ENCODE data around the gene MAEA.

Gene MAEA

DNA sequence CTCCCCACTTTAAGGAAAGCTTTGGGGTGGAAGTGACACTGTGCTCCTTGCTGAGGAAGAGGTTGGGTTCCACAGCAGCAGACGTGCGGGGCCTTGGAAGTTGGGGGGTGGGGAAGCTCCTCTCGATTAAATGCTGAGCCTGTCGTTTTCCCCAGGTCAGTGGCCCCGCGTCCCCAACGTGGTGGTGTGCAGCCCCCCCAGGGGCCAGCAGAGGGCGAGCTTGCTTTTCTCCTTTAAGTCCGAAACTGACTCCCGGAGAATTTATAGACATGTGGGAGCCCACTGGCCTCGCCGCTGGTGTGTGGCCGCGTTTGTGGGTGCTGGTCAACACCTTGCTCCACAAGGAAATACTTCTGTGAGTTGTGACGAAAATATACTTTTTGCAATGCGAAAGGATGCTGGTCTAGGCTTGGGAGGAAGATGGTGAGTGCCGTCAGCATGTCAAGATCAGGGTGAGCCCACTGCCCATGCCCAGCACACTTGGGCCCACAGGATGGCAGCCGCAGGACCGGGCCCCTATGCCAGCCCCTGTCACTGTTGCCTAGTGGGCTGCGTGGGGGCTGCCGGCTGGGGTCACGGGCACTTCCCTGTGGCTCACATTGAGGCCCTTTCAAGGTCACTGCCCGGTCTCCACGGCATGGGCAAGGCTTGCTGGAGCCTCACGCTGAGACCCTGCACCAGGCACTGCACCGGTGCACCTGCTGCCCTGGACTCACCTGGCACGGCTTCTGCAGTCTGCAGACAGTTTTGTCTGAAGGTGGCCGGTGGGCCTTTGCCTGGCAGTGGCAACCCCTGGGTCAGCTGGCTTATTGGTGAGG lies 66.7 kb downstream of the MAEA start:
- no peak for DNase-seq

DNA sequence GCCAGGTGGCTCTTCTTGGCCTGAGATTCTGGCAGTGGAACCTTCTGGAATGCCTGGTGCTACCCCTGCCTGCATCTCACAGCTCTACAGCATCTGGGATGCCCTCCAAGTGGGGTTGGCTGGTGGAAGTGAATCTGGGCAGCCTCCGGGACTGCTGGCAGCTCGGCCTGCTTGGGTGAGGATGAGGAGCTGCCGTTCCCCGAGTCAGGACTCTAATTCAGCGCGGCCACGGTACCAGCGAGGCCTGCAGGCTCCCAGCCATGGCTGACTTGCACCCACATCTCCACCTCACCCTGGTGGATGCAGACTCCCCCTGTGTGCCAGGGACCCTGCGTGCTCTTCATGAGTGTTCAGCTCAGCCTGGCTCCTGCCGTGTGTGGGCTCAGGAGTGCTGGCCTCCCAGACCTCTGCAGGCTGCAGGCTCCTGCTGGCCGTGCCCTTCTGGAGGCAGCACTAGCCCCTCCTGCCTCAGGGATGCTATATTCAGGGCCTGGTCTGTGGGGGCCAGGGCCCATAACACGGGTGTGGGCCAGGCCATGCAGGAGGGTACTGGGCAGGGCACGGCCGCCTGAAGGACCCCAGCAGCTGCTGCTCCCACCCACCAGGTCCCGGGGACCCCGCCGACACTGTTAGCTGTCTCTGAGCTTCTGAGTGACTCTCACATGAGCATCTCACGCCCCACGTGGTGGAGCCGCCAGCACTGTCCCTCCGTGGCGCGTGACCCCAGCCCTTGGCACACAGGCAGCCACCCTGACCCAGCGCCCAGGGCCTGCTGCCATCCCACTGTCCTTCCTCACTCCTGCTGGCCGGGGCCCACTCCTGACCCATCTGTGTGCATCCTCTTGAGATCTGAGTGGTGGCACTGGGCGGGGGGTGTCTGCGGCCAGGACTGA lies 67.9 kb downstream of the MAEA start:
- DNase-seq, result no peak

DNA sequence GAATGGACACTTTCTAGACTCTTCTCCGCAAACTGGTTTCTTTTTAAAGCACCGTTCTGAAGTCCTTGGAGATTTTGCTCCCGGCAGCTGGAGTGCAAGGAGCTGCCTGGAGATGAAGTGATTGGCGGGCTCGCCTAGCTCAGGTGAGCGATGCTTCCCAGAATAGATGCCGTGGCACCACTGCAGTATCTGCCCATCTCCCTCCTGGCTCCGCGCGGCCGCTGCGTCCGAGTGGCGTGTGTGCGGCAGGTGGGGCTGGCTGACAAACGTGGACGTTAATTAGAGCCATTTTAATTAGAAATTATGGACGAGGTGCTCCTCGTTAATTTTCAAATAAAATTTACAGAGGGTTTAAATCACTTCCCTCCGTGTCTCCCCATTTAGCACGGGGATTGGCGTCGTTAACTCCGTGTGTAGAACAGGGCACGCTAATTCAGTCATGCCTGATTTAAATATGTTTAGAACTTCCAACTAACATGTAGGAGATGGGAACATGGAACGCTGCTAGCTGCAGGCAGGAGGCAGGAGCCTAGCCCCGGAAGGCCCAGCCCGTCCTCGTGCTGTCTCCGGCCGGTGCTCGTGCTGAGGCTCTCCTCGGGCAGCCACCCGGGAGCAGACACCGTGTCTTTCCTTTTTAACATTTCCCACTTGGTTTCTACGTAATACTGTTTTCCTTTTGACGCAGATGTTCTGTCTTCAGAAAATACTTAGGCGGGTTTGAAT lies 68.9 kb downstream of the MAEA start:
- no peak for DNase-seq

DNA sequence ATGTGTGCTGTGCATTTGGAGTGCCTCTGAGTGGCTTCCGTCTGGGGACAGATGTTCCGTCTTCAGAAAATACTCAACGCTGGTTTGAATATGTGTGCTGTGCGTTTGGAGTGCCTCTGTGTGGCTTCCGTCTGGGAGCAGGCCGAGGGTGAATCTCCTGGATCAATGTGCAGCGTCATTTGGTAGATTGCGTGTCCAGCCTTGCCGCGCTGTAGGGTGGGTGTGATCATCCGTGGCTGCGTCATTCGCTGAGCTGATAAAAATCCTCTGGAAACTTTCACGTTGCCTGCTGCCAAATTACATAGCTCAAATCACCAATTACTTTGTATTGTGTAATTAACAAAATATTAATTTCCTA lies 69.4 kb downstream of the MAEA start:
- no peak for DNase-seq

DNA sequence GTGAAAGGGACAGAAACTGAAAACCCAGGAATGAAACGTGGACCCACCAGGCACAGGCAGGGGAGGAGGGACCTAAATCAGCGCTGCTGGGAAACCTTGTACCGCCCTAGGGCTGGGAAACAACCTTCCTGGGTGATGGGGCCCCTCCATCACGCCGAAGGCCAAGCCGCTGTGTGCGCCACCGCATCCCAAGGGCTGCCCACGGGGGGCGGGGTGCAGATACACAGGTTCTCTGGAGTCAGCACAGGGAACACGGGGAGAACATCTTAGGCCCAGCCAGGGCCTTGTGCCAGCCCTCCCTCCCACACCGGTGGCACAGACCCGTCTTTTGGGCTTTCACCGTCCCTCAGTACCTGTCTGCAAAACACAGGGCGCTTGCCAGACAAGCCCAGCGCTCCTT lies 70.3 kb downstream of the MAEA start:
- DNase-seq, result no peak

DNA sequence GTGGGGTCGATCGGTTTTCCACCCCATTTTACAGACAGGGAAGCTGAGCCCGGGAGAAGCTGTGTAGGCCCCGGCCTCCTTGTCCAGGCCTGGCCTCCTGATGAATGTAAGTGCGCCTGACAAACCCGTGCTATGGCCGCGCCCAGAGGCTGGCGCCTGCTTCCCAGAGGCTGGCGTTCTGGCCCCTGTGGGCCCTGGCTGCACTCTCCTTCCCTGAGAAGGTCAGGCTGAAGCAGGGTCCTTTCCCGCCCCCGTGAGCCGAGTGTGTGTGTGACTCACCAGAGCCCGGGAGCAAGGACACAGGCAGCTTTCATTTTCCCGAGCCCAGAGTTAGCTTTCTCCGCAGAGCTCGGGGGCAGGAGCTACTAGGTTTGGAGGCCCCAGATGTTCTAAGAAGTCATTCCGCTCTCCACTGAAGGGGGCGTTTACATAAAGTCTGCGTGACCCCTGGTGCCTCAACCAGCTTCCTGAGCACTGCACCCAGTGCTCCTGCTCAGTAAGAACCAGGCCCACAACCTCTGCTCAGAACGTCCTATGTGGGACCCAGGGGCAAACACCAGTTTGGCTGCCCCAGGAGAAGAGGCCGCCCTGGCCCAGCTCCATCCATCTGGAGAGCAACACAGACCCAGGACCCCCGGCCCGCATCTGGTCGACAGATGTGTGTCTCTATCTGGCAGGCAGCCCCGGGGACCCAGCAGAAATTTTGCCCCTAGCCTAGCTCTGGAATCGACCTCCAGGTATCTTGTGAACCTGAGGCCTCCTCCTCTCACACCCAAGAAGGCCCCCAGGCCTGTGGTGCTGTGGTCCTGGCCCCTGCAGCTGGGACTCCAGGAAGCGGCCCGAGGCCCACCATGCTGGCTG lies 71.0 kb downstream of the MAEA start:
- DNase-seq, result no peak

DNA sequence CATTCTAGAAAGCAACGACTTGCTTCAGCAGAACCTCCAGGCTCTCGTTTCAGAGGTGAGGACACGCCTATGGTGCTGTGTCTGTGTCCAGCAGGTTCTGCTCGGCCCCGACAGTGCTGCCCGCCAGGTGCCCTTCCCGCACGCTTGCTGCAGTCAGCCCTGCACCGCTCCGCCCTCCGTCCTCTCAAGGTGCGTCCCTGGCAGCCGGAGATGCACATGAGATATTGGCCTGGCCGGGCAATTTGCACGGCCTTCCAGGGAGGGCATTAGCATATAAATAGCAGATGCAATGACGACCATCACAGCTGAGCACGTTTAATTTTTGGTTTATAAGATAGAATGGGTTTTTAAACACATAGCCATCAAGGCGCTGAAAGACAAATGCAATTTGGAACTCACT lies 71.7 kb downstream of the MAEA start:
- no peak for DNase-seq

DNA sequence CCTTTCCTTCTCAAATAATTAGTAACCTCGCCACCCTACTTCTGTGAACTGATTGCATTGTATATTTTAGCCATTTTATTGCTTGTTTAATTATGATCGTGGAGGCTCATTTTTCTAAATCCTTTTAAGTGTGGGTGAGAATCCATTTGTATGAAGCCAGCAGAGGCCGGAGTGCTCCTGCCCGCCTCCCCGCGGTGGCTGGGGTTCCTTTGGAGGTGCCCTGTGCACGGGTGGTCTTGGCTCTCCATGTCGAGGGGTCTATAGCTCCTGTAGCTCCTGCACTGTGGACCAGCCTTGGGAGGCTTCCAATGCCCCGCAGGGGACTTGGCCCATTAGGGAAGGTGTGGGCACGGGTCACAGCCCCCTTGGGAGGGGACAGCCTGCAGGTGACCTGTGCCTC lies 72.4 kb downstream of the MAEA start:
- DNase-seq, result no peak

DNA sequence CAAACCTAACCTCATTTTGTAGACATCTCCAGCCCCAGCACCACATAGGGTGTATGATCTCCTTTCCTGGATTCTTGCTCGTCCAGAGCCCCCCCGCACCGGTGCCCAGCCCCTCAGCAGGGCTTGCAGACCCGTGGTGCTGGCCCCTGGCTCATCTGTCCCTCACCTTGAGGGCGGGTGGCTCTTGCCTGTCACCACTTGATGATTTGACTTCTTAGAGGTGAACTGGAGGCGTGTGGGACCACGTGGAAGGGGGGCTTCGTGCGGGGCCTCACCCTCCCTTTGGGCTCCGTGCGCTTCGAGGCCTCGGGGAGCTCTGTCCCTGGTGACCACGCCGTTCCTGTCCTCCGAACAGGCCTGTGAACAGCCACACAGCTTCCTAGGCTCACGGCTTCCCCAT lies 72.8 kb downstream of the MAEA start:
- no peak for DNase-seq

DNA sequence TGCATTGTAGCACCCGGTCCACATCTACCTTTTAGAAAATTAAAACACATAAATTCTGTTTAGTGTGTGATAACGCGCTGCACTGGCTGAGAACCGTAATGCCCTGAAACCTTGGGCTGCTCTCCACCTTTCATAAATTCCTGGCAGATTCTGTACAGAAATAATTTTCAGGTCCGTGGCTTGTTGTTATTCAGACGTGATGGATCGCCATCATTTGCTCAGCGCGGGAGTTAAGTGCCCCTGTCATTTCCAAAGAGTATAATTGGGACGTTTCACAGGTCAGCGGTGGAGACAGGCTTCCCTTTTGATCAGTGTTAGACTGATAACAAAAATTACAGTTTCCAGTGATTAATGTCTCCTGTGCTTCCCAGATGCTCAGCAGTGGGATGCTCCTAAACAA lies 73.8 kb downstream of the MAEA start:
- no peak for DNase-seq

DNA sequence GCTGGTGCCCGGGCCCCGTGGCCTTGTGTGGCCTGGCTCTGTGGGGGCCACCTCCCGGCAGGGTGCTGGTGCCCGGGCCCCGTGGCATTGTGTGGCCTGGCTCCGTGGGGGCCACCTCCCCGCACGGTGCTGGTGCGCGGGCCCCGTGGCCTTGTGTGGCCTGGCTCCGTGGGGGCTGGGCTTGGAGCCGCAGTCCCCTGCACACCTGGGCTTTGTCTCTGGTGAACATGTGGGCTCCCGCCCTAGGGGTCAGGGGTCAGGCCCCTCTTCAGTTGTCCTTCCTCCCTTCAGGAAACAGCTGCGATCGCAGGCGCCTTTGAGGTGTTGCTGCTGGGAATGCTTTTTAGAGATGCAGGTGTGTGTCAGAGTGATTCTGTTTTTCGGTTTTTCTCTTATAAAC lies 74.5 kb downstream of the MAEA start:
- DNase-seq, result no peak

DNA sequence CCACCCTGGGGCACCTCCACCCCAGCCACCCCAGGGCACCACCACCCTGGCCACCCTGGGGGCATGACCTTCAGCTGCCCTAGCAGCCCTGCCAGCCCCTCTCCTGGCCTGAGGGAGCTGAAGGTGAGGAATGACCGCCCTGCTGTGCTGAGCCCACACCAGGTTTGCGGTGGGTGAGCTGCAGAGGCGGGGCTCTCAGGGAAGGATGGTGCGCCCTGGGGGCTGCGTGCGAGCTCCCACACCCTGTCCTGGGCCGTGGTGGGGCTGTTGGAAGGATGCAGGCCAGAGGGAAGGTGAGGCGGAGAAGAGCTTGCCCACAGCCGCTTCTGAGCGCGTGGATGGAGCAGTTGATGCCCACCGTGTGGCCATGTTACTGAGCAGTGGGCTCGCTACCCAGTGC lies 75.1 kb downstream of the MAEA start:
- no peak for DNase-seq

DNA sequence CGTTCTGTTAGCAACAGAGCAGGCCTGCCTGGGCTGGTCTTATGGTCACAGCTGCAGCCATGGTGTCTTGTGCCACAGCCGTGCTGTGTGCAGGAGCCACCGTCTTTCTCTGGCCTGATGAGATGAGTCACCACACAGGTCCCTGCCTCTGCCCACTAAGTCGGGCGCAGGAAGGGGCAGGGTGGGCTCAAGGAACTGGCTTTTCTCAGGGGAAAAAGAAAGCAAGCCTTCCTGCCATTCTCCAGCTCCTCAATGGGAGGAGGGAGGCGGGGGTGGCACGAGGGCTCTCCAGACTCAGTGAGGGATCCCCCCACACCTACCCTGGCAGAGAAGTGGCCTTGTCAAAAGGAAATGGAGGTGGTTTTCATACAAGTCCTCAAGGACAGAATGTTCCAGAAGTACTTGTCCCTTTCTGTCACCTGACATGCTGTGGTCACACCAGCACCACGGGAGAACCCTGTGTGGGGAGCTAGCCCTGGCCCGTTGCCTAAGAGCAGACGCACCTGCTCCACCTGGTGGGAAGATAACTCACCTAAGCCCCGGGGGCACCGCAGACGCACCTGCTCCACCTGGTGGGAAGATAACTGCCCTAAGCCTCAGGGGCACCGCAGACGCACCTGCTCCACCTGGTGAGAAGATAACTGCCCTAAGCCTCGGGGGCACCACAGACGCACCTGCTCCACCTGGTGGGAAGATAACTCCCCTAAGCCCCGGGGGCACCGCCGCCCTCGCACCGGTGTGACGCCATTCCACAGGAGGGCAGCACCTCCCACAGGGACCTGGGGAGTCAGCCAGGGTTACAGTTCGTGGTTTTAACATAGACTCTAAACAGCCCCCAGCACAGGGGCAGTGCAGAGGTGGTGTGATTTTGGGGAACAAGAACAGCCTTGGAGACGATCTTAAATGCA lies 75.8 kb downstream of the MAEA start:
- DNase-seq, result no peak

DNA sequence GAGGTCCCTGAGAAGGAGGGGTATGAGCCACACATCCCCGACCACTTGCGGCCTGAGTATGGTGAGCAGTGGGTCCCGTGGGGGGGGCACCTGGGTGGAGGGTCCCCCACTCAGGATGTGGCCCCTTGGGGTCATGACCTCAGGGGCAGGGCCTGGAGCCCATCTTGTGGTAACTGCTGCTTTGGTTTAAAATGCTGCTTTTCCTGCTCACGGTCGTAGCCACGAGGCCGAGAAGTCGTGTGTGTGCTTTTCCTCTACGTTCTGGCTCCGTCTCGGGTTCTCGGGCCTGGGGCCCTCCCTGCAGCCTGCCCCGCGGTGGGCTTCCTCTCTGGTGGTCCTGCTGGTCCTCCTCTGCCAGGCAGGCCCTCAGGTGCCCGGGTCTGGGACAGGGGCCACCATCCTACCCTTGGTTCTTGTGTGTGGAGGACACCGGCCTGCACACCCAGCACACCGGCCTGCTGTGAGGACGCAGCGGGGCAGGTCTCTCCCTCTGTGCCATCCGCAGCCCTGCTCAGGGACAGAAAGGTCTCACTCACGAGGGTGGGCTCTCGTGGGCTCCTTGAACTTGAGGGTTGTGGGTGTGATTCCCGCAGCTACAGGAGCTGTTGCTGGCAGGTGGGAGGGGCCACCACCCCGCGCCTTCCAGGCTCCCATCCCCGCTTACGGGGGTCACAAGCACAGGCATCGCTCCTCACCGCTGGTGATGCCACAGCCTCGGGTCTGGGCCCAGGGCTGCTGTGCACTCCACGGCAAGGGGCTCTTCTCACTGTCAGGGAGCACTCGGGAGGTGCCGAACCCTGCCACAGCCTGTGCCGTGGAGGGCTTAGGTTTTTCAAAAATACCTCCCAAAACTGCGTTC lies 76.9 kb downstream of the MAEA start:
- DNase-seq, result no peak

DNA sequence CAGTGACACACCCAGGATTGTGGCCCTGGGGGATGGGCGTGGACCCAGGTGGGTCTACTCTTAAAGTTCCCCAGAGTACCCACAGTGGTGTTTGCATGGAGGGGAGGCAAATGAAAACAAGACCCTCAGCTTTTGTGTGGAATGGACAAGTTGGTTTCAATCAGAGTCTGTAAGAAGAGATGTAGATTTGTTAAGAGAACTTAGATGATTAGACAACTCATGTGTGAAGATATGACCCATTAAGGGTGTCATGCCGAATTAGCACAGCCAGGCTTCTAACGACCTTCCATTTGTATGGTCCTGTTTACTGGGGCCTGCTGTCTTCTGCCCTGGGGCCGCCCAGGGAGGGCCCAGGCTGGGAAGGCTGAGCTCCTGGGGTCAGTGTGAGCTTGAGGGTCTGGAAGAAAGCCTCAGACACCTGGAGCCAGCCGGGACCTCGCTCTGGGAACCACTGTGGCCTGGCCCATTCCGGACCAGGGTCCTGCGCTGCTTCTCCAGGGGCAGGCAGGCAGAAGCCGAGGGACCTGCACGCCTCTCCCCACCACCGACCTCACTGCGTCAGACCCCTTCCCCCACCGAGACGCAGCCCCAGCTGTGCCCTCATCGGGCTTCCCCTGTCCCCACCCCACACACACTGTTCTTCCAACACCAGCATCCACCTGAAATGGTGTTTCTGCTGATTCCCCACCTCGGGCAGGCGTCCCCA lies 77.7 kb downstream of the MAEA start:
- DNase-seq, result no peak

DNA sequence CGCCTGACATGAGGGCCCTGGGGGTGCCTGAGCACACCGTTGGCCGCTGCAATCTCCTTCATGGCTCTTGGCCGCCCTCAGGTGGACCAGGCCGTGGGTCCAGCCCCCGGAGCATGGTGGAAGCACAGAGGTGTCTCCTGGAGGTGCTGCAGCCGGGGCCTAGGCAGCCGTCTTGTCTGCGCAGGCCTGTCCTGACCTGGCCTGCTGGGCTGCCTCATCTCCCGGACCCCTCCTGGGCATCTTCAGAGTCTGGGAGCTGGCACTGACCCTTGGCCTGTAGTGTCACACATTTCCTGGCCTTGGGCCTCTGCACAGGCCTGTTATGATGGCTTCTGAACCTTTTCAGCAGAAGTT lies 78.2 kb downstream of the MAEA start:
- DNase-seq, result no peak

DNA sequence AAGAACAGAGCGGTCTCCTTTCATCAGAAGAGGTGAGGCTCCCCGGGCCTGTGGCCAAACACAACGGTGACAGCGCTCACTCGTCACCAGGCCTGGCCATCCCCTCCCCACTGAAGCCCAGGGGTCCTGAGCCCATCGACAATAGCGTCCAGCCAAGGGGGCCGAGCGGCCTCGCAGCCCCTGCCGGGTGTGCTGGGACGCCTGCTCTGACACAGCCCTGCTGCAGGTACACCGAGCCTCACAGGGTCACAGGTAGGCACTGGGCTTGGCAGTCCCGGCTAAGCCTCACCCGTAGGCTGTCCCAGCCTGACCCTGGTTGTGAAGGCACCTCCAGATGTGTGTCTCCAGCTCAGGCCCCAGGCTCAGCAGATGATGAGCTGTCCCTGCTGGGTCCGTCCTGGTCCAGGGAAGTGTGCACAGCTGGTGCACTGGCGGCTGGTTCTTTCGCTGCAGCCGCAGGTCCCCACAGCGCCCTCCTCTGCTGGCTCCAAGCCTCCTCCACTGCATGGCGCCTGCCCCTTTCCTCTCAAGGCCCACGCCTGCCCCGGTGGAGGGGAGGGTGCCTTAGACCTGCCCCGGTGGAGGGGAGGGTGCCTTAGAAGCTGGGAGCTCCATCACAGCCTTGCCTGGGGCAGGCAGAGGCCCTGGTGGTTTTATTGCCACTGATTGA lies 78.9 kb downstream of the MAEA start:
- DNase-seq, result no peak

DNA sequence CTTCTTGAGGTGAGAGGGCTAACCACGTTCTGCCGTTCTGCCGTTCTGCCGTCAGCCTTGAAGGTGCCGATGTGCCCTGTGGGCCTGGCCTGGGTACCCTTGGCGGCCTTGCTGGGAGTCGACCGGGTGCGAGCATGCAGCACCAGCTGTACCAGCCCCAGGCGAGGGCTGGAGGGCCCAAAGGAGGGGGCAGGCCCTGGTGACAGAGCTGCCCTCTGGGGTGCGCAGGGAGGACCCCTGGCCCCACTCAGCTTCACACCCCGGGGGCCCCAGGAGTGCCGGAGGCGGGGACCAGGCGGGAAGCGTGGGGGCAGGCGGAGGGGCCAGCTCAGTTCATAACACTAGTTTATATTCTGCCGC lies 79.4 kb downstream of the MAEA start:
- no peak for DNase-seq

DNA sequence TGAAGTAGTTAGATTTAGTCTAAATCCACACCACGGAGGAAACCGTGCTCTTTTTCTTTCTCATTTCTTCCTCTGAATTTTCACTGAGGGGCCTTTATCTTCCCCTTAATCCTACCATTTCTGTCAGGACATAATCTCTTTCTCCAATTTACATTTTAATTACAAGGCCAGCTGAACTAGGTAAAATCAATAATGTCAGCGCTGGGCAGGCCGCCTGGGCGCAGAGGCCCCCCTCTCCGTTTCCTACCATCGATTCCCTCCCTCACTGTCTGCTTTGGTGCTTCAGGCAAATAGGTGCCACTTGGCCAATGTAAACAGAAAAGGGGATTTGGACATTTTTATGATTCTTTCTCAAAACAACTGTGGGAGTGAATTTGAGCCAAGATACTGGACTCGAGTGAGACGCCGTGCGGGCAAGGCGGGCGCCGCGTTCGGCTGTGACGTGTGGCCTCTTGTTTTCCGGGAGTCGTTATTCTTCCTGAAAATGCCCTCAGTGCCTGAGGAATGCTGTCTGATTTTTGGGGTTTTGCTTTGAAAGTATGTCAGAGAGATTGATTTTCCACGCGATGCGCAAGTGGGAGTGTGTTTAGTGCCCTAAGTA lies 79.9 kb downstream of the MAEA start:
- DNase-seq, result no peak
